GM18520 (cell line): ENCODE data around the gene PDK2.

Experiments used
- ATAC-seq: cut with Tn5 transposase; IDR thresholded peaks from one replicate; pipeline ENCODE4 v1.9.1; 2021; ENCODE audit not compliant: unreplicated experiment

The PDK2 gene

DNA sequence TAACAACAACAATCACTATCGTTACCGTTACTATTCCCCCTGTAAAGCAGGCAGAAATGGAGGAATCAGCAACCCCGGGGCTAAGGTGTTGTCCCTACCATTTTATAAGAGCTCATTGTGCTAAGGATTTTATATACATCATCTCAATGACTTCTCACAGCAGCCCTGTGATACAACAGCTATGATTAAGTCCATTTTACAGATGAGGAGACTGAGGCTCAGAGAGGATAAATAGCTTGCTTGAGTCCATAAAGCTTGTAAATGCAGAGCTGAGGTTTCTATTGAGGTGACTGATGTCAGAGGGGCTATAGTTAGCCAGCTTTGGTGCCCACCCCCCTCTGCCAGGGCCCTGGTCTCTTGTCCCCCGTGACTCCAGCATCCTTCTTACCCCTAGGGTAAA lies 16.7 kb upstream of the PDK2 start:
- ATAC-seq = no peak

DNA sequence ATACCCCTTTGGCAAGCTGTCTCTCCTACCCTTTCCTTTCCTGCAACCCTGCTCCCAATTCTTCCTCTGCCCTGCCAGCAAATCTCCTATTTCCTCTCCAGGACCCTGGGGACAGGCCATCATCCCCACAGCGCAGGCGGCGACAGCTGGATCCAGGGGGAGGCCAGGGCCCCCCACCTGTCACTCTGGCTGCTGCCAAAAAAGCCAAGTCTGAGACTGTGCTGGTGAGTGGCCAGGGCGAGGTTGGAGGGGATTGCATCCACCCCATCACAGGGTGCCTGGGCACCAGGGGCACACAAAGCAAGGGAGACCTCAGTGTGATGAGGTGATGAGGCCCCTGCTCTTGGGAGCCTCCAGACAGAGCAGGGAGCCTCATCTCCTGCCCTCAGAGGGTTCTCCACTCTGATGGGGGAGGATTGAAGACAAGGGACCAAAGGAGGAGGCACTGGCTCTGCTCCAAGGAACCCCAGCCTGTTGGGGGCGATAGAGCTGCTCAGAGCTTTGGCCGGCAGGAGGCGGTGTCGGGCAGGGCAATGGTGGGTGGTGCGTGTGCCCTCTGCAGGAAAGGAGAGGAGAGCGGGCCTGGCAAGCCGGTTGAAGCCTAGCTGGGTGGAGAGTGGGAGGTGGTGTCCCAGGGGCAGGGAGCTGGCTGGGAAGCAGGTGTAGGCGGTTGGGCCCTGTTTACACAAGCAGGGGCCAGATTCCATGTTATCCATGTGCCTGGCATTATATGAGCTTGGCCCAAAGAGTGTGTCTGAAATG lies 15.6 kb upstream of the PDK2 start:
- no peak for ATAC-seq

DNA sequence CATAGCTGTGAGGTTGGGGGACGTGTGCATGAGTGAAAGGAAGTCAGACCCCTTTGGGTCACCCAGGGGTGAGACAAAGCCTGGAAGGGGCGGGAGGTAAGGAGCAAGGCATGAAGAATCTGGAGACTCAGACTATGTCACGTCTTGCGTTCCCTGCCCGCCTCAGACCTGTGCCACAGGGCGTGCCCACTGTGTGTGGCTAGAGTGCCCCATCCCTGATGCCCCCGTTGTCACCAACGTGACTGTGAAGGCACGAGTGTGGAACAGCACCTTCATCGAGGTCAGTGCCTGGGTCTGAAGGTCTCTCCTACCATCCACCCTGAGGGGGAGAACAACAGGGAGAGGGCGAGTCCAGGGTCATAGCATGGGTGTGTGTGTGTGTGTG lies 15.1 kb upstream of the PDK2 start:
- ATAC-seq = no peak

DNA sequence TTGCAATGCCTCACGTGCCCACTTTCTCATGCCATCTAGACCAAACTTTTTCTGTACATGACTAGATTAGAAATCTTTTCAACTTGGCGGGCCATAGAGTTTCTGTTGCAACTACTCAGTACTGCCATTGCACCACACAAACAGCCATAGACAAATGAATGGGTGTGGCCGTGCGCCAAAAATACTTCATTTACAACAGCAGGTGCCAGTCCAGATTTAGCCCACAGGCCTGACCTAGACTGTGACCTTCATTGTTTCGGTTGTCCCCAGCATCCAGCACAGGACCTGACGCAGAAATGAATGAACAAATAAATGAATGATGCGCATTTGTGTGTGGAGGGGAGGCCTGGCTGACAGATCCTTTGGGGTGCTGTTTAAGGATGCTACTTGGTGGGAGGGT lies 14.3 kb upstream of the PDK2 start:
- ATAC-seq = peak; percentile 55

DNA sequence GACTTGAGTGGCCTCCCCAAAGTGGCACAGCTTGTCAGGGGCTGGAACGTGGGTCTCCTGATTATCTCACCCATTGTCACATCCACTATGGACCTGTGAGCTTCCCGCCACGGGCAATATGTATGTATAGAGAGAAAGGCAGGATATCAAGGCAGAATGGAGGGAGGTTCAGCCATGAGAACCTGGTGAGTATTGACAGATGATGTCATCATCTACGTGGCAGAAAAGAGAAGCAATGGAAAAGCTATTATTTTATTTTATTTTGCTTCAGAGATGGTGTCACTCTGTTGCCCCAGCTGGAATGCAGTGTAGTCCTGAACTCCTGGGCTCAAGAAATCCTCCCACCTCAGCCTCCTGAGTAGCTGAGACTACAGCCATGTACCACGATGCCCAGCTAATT lies 13.4 kb upstream of the PDK2 start:
- ATAC-seq = no peak

DNA sequence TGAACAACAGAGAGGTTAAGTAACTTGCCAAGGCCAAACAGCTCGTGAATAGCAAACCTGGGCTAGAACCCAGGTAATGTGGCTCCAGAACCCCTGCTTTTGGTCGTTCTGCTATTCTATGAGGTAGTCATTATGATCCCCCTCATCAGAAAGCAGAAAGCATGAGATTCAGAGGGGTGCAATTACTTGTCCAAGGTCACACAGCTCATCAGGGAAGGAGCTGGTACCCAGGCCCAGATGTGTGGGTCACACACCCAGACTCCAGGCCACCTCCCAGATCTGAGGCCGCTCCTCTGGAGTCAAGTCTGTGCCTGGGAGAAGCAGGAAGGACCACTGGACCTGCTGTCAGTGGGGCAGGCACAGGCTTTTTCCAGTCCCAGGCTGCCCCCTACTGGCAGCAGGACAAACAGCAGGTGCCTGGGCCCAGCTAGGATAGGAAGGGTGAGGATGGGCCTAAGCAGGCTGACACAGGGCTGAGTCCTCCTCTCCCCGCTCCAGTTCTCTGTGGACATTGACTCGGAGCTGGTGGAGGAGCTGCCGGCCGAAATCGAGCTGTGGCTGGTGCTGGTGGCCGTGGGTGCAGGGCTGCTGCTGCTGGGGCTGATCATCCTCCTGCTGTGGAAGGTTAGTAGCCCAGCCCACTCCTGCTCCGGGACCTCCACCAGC lies 7.8 kb upstream of the PDK2 start:
- ATAC-seq = no peak

DNA sequence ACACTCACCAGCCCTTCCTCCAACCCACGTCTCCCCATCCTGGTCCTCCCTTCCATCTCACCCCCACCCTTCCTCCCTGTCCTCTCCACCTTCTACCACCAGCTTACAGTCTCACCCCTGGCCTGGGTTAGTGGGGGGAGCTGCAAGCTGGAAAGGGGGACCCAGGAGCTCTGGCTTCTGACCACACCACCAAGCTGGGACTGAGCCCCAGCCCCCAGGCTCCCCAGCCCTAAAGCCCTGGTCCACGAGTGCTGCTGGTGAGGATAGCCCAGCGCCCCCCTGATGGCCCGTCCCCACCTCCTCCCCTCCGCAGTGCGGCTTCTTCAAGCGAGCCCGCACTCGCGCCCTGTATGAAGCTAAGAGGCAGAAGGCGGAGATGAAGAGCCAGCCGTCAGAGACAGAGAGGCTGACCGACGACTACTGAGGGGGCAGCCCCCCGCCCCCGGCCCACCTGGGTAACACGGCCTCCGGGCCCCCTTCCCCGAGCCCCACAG lies 7.2 kb upstream of the PDK2 start:
- no peak for ATAC-seq

DNA sequence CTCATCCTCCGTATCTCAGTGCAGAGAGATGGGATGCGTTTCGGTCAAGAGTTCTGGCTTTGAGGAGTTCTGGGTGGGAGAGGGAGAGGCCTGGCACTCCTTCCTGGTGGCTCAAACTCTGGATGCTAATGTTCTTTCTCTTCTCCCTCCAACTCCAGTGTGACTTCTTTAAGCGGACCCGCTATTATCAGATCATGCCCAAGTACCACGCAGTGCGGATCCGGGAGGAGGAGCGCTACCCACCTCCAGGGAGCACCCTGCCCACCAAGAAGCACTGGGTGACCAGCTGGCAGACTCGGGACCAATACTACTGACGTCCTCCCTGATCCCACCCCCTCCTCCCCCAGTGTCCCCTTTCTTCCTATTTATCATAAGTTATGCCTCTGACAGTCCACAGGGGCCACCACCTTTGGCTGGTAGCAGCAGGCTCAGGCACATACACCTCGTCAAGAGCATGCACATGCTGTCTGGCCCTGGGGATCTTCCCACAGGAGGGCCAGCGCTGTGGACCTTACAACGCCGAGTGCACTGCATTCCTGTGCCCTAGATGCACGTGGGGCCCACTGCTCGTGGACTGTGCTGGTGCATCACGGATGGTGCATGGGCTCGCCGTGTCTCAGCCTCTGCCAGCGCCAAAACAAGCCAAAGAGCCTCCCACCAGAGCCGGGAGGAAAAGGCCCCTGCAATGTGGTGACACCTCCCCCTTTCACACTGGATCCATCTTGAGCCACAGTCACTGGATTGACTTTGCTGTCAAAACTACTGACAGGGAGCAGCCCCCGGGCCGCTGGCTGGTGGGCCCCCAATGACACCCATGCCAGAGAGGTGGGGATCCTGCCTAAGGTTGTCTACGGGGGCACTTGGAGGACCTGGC lies 6.0 kb upstream of the PDK2 start:
- no peak for ATAC-seq

DNA sequence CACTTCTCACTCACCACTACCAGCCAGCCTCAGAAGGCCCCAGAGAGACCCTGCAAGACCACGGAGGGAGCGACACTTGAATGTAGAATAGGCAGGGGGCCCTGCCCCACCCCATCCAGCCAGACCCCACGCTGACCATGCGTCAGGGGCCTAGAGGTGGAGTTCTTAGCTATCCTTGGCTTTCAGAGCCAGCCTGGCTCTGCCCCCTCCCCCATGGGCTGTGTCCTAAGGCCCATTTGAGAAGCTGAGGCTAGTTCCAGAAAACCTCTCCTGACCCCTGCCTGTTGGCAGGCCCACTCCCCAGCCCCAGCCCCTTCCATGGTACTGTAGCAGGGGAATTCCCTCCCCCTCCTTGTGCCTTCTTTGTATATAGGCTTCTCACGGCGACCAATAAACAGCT lies 5.1 kb upstream of the PDK2 start:
- no peak for ATAC-seq

DNA sequence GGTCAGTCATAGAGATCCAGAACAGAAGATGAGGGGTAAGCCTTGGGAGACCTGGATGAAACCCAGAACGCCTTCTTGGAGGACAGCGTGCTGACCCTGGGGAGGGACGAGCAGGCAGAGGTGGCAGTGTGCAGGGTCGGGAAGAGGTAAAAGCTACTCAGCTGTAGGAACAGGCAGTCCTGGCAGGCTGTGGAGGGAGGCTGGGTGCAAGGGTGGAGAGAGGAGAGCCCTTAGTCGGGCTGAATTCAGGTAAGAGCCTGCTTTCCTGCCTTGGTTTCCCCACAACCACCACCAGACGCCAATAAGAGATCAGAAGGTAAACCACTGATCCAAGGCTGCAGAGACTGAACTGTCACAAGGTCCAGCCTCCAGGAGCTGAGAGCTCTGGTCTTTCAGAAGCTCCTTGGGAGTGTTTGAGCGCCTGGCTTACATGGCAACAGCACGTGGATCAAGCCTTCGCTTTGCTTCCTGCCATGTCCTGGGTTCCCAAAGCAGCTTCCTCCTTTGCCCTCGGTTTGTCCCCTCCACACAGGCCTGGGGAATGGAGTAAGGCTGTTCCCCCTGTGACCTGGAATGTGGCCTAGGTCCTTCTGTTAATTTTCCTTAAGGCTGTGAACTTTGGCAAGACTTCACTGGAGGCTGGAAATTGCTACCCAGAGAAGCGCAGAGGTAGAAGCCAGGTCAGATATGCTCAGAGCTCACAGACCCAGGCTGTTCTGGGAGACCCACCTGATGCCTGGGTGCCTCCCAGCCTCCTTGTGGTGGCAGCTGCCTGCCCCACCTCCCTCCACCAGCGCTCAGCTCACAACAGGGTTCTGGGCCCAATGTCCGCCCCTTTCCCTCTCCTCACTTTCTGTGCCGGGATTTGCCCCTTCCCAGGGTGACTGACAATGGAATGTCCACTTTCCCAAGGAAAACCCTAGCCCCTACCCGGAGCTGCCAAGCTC lies 3.9 kb upstream of the PDK2 start:
- ATAC-seq = no peak

DNA sequence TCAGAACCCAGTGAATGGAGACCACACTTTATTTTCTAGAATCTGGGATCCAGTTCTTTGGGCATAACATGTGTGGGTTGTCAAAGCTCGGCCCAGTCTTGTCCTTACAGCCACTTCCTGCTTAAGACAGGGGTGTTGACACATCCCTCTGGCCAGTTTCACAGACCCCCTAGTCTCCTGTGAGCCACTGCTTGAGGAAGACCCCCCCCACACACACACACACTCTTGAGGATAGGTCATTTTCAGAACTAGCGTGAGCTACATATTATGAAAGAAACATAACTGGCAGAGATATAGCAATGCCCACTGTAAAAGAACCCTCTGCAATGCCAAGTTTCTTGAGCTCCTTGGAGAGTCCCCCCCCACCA lies 3.2 kb upstream of the PDK2 start:
- no peak for ATAC-seq

DNA sequence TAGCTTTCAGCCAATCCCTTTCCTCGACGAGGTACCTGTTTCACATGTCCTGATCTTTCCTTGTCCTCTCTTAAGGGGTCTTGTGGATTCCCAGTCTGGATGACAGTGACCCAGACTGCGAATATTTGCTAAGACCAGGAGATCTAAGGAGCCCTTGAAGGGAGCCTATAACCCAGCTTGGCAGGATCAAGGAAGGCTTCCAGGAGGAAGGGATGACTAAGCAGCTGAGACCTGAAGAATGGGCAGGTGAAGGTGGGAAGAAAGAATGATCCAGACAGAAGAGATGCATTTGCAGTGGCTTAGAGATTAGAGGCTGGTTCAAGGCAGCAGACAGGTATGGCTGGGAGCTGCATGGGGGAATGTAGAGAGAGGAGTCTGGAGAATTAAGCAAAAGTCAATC lies 1.9 kb upstream of the PDK2 start:
- ATAC-seq = no peak

DNA sequence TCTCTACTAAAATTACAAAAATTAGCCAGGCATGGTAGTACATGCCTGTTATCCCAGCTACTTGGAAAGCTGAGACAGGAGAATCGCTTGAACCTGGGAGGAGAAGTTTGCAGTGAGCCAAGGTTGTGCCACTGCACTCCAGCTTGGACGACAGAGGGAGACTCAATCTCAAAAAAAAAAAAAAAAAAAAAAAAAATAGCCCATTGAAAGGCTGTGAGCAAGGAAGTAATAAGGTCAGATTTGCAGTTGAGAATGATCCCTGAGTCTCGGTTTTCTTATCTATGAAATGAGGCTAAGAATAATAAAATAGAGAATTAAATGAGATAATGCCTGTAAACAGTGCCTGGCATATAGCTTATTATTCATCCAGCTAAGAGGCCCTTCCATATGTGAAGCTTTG lies 1.3 kb upstream of the PDK2 start:
- no peak for ATAC-seq

DNA sequence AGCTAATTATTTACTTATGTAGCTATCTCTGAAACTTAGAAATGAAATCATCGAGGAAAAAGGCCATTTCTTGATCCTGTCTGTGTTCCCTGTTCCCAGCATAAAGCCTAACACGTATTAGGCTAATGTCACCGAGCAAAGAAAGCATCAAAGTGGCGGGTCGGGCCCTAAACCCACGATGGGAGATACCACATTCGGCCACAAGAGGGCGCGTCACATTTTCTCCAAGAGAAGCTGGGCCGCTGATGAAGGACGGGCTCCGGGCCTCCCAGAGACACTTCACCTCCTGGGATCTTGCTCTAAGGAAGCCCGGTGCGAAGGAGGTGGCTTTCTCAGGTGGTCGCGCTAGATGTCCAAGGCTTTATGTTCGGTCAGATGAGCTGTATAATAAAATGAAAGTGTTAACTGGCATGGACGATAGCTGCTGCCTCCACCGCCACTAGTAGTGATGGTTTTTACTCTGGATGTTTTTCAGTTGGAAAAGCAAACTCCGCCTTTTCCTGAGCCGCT lies 853 bp upstream of the PDK2 start:
- ATAC-seq = peak; percentile 30

DNA sequence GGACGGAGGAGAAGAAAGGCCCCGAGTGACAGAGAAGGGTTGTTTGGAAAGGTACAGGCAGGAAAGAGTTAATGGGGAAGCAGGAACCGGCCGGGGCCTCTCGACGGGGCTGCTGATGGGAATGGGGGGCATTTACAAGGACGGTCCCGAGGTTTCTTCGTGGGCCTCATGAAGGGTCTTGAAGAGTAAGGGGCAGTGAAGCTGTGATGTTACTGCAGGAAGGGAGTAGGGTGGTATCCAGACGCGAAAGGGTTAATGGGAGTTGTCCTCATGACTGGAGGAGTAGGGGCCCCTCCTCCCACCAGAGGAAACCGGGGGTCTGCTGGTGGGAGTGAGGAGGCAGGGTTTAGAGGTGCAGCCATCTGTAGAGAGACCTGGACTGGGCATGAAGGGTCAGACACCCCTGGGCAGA lies 481 bp downstream of the PDK2 start:
- ATAC-seq = no peak

DNA sequence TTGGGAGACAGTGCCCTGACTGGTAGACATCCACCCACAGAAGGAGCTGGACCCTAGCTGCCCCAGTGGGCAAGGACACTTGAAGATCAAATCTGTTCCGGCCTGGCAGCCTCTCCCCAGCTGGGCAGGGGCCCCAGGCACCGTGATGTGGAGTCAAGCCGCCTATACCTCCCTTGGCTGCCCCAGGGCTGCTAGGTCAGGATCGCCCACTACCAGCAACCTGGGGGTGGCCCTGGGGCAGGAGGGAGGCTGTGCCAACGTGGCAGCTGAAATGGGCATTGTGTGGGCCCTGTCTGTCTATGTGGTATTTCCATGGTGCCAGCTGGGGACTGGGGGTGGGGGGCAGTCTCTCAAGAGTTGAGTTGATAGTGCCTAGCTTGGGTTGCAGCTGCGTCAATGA lies 941 bp downstream of the PDK2 start:
- no peak for ATAC-seq

DNA sequence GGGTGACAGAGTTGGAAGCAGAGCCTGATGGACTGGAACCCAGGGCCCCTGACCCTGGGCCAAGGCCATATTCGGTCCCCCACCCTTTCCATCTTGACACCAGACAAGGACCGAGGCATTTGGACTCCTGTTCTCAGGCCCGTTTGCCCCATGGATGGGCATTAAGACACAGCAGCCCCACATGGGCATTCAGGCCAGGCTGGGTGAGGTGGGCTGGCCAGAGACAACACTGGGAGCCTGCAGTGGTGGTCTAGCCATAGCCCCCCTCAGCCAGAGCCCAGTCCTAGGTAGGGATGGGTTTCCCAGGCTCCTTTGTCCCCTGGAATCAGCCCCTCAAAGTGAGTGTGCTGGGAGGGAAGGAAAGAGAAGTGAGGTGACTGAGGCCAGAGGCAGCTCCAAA lies 1.6 kb downstream of the PDK2 start:
- no peak for ATAC-seq

DNA sequence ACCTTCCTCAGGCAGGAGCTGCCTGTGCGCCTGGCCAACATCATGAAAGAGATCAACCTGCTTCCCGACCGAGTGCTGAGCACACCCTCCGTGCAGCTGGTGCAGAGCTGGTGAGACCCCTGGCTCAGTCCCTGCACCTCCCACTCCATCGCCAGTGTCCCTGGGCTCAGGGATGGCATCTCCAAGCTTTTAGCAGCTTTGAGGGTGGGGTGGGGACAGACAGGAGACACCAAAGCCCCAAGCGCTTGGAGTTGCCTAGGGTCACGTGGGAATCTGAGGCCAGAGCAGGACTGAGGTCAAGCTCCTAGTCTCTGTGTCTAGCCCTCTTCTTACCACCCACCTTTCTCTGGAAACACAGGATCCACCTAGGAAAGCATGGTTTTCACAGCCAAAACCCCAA lies 2.3 kb downstream of the PDK2 start:
- ATAC-seq = no peak

DNA sequence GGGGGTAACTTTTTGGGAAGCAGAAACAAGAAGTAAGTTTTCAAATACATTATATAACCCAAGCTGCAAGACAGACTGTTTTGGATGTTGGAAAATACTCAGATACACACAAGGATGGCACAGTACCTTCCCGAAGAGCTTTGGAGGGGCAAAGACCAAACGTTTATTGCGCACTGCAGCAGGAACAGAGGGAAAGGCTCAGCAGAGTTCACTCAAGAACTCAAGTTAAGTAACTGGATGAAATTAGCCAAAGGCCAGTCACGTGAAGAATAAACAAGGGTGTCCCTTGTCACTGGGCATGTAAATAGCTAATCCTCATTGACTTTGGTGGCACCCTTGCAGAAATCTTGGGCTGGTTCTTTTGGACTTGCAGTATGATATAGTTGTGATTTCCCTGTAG lies 2.8 kb downstream of the PDK2 start:
- no peak for ATAC-seq

DNA sequence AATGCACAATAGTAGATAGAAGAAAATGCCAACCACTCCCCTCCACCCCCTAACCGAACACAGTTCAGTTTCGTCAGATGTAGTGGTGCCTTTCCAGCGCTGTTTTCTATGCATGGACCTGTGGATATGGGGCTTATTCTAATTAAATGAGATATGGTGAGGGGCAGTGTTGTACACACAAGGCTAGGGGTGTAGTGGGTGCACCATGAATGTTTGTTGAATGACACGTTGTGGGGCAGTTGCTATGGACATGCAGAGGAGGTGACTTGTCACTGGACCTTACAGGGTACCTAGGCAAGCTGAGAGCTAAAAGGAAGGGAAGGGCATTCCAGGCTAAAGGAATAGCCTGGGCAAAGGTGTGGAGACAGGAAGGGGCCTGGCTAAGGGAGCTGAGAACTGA lies 3.4 kb downstream of the PDK2 start:
- no peak for ATAC-seq

DNA sequence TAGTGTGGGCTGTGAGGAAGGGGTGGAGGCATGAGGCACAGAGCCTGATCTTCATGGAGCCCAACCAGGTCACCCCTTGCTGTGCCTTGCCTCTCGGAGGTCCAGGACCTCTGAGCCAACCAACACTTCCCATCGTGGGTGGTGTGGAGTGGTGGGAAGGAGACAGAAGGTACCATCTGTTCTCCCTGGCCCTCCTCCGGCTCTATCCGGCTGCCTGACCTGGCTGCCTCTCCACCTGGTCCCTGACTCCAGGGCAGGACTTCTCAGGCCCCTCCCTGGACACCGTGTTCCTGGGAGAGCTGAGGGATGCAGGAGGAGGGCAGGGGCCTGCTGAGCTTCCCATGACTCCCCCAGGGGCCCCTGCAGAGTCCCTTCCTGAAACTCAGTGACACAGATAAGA lies 3.9 kb downstream of the PDK2 start:
- ATAC-seq = no peak
